ENCODE measurements around the gene DLGAP4.

DLGAP4 gene

GRCh38 chr20:36275011-36275410 lies 31.1 kb upstream of the DLGAP4 start:
- DNase-seq (ENCODE audit: low read depth, low spot score) = no peak

GRCh38 chr20:36275441-36276189 lies 30.5 kb upstream of the DLGAP4 start:
- DNase-seq (ENCODE audit: low read depth, low spot score) = no peak

GRCh38 chr20:36277546-36277945 lies 28.6 kb upstream of the DLGAP4 start:
- no peak for DNase-seq (ENCODE audit: low read depth, low spot score)

- no peak for DNase-seq (ENCODE audit: low read depth, low spot score)
Observed at GRCh38 chr20:36279362-36279761, 26.8 kb upstream of the DLGAP4 start.

- DNase-seq (ENCODE audit: low read depth, low spot score) = no peak
Observed at GRCh38 chr20:36279776-36280175, 26.4 kb upstream of the DLGAP4 start.

GRCh38 chr20:36281785-36282380 lies 24.3 kb upstream of the DLGAP4 start:
- no peak for DNase-seq (ENCODE audit: low read depth, low spot score)

GRCh38 chr20:36284751-36285150 lies 21.4 kb upstream of the DLGAP4 start:
- no peak for DNase-seq (ENCODE audit: low read depth, low spot score)

- no peak for DNase-seq (ENCODE audit: low read depth, low spot score)
Observed at GRCh38 chr20:36285746-36286447, 20.2 kb upstream of the DLGAP4 start.

- no peak for DNase-seq (ENCODE audit: low read depth, low spot score)
Observed at GRCh38 chr20:36297656-36298055, 8.5 kb upstream of the DLGAP4 start.

GRCh38 chr20:36298061-36298460 lies 8.1 kb upstream of the DLGAP4 start:
- no peak for DNase-seq (ENCODE audit: low read depth, low spot score)

- DNase-seq (ENCODE audit: low read depth, low spot score) = no peak
Observed at GRCh38 chr20:36298795-36299339, 7.3 kb upstream of the DLGAP4 start.

GRCh38 chr20:36299459-36299858 lies 6.7 kb upstream of the DLGAP4 start:
- DNase-seq (ENCODE audit: low read depth, low spot score) = no peak

GRCh38 chr20:36301359-36302119 lies 4.6 kb upstream of the DLGAP4 start:
- DNase-seq (ENCODE audit: low read depth, low spot score) = no peak

GRCh38 chr20:36303020-36303595 lies 3.0 kb upstream of the DLGAP4 start:
- no peak for DNase-seq (ENCODE audit: low read depth, low spot score)

- DNase-seq (ENCODE audit: low read depth, low spot score) = no peak
Observed at GRCh38 chr20:36303831-36304230, 2.3 kb upstream of the DLGAP4 start.

- no peak for DNase-seq (ENCODE audit: low read depth, low spot score)
Observed at GRCh38 chr20:36304786-36305495, 1.2 kb upstream of the DLGAP4 start.

- no peak for DNase-seq (ENCODE audit: low read depth, low spot score)
Observed at GRCh38 chr20:36306553-36307411, 643 bp downstream of the DLGAP4 start.

- no peak for DNase-seq (ENCODE audit: low read depth, low spot score)
Observed at GRCh38 chr20:36307412-36308325, 1.5 kb downstream of the DLGAP4 start.

GRCh38 chr20:36308353-36308752 lies 2.2 kb downstream of the DLGAP4 start:
- DNase-seq (ENCODE audit: low read depth, low spot score) = no peak
